Measurements from ENCODE around the gene TRIL. TPM values are rescaled to one million over a fixed set of nuclear protein-coding genes. Genes with fewer than 3 reads are reported as not detected.
A peak's percentile ranks its signal among the peaks of the same experiment; 100 is the strongest.

Gene TRIL
- total and polyA plus RNA-seq, 2 of the 13 experiments (the other 11 are each of a cell fraction or from before 2014, with no cell fraction given) = 0.18 to 0.40 TPM

- TF ChIP-seq, protein P1, sequence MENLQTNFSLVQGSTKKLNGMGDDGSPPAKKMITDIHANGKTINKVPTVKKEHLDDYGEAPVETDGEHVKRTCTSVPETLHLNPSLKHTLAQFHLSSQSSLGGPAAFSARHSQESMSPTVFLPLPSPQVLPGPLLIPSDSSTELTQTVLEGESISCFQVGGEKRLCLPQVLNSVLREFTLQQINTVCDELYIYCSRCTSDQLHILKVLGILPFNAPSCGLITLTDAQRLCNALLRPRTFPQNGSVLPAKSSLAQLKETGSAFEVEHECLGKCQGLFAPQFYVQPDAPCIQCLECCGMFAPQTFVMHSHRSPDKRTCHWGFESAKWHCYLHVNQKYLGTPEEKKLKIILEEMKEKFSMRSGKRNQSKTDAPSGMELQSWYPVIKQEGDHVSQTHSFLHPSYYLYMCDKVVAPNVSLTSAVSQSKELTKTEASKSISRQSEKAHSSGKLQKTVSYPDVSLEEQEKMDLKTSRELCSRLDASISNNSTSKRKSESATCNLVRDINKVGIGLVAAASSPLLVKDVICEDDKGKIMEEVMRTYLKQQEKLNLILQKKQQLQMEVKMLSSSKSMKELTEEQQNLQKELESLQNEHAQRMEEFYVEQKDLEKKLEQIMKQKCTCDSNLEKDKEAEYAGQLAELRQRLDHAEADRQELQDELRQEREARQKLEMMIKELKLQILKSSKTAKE (CRISPR knock-in tag; IDR thresholded peaks at IDR 0.05; ENCODE audit: borderline replicate concordance) = peak; percentile 91
- TF ChIP-seq ZNF484 (CRISPR knock-in tag; IDR thresholded peaks at IDR 0.05; ENCODE audit: borderline replicate concordance, low read depth) (0 out of 2 replicates have a peak, but pooled peaks have one; percentile 45), CCAR2 (optimal IDR thresholded peaks at IDR 0.05; ENCODE audit: low read depth, low read length) (no peak), POLR2AphosphoS2 (IDR thresholded peaks at IDR 0.05; ENCODE audit: low read depth, low read length) (no peak), ZNF737 (CRISPR knock-in tag; IDR thresholded peaks at IDR 0.05; ENCODE audit: borderline replicate concordance) (no peak), TFE3 (CRISPR knock-in tag; IDR thresholded peaks at IDR 0.05) (0 out of 2 replicates have a peak, but pooled peaks have one; percentile 45), ZFAT (CRISPR knock-in tag; conservative IDR thresholded peaks at IDR 0.05) (no peak), KDM2A (CRISPR knock-in tag; IDR thresholded peaks at IDR 0.05; ENCODE audit: borderline replicate concordance, low read depth) (peak; percentile 86; the same call in 1 of the 2 replicates), RXRB (CRISPR knock-in tag; IDR thresholded peaks at IDR 0.05; ENCODE audit: borderline replicate concordance) (peak; percentile 97), ZNF768 (CRISPR knock-in tag; IDR thresholded peaks at IDR 0.05) (peak; percentile 55), KMT2A (CRISPR knock-in tag; IDR thresholded peaks at IDR 0.05) (peak; percentile 56), ZNF143 (CRISPR knock-in tag; IDR thresholded peaks at IDR 0.05) (no peak), LCORL (IDR thresholded peaks at IDR 0.05) (no peak), LCORL (CRISPR knock-in tag; IDR thresholded peaks at IDR 0.05) (peak; percentile 86), ZNF841 (CRISPR knock-in tag; IDR thresholded peaks at IDR 0.05; ENCODE audit: borderline replicate concordance) (peak; percentile 92; the same call in 1 of the 2 replicates), ZNF660 (CRISPR knock-in tag; IDR thresholded peaks at IDR 0.05; ENCODE audit: borderline replicate concordance, low read depth) (0 out of 2 replicates have a peak, but pooled peaks have one; percentile 34), ZNF10 (CRISPR knock-in tag; IDR thresholded peaks at IDR 0.05; ENCODE audit: borderline replicate concordance, low read depth) (0 out of 2 replicates have a peak, but pooled peaks have one; percentile 43), CEBPG (CRISPR knock-in tag; IDR thresholded peaks at IDR 0.05) (no peak)
- TF ChIP-seq, protein P2, sequence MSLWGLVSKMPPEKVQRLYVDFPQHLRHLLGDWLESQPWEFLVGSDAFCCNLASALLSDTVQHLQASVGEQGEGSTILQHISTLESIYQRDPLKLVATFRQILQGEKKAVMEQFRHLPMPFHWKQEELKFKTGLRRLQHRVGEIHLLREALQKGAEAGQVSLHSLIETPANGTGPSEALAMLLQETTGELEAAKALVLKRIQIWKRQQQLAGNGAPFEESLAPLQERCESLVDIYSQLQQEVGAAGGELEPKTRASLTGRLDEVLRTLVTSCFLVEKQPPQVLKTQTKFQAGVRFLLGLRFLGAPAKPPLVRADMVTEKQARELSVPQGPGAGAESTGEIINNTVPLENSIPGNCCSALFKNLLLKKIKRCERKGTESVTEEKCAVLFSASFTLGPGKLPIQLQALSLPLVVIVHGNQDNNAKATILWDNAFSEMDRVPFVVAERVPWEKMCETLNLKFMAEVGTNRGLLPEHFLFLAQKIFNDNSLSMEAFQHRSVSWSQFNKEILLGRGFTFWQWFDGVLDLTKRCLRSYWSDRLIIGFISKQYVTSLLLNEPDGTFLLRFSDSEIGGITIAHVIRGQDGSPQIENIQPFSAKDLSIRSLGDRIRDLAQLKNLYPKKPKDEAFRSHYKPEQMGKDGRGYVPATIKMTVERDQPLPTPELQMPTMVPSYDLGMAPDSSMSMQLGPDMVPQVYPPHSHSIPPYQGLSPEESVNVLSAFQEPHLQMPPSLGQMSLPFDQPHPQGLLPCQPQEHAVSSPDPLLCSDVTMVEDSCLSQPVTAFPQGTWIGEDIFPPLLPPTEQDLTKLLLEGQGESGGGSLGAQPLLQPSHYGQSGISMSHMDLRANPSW (CRISPR knock-in tag; IDR thresholded peaks at IDR 0.05; ENCODE audit: borderline replicate concordance) = peak; percentile 63; the same call in 1 of the 2 replicates
- TF ChIP-seq, protein P3, sequence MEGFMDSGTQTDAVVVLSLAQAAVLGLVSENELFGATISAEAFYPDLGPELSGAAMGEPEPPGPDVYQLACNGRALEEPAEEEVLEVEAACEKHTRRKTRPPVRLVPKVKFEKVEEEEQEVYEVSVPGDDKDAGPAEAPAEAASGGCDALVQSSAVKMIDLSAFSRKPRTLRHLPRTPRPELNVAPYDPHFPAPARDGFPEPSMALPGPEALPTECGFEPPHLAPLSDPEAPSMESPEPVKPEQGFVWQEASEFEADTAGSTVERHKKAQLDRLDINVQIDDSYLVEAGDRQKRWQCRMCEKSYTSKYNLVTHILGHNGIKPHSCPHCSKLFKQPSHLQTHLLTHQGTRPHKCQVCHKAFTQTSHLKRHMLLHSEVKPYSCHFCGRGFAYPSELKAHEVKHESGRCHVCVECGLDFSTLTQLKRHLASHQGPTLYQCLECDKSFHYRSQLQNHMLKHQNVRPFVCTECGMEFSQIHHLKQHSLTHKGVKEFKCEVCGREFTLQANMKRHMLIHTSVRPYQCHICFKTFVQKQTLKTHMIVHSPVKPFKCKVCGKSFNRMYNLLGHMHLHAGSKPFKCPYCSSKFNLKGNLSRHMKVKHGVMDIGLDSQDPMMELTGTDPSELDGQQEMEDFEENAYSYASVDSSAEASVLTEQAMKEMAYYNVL (CRISPR knock-in tag; IDR thresholded peaks at IDR 0.05; ENCODE audit: borderline replicate concordance) = peak; percentile 76; the same call in 1 of the 2 replicates
These were observed 2.2 kb downstream of the TRIL start (continued) for GRCh38 chr7:28955718-28956607.

All from HepG2 (cell line).